A549 (cell line): Measurements from ENCODE around the gene PCYT1B.

Experiments used
- CTCF ChIP-seq: fragments of >200 bp; sonication (Bioruptor Twin); formaldehyde crosslinking; IDR thresholded peaks from 3 replicates; pipeline ENCODE4 v1.5.1; 2016
- EP300 ChIP-seq, 2 experiments: fragments of >200 bp; sonication (Bioruptor Twin); formaldehyde crosslinking; IDR thresholded peaks; 2 replicates in 1 of 2; 3 replicates in 1 of 2; pipeline ENCODE4 v1.6.1; 2016 to 2017
- ESRRA ChIP-seq: fragments of 150-350 bp; IDR thresholded peaks from 2 replicates; pipeline ENCODE4 v1.6.1; 2014; ENCODE audit warnings: mild to moderate bottlenecking, low read length, borderline replicate concordance
- HDAC2 ChIP-seq: fragments of 200-600 bp; sonication (generic); IDR thresholded peaks from 2 replicates; pipeline ENCODE4 v1.6.1; 2016
- RAD21 ChIP-seq, 2 experiments: fragments of >200 bp in 1 of 2; sonication (Bioruptor Twin) in 1 of 2; formaldehyde crosslinking in 1 of 2; IDR thresholded peaks in 1 of 2; conservative IDR thresholded peaks in 1 of 2; 2 replicates in 1 of 2; 3 replicates in 1 of 2; pipeline ENCODE4 v1.6.1; 2012 to 2018; ENCODE audit warnings: inconsistent platforms in 1 of 2
- ZFP36 ChIP-seq: fragments of 450-650 bp; IDR thresholded peaks from 2 replicates; pipeline ENCODE4 v1.6.1; 2014; ENCODE audit warnings: borderline replicate concordance; ENCODE audit not compliant: partially characterized antibody

- TF ChIP-seq HDAC2: no peak
- peak; percentile 19; the same call in 1 of the 3 replicates for TF ChIP-seq CTCF
- no peak for TF ChIP-seq EP300 (IDR thresholded peaks at IDR 0.05)
- TF ChIP-seq ESRRA: no peak
- peak; percentile 27 to 49; a peak in 2 of 5 replicates for TF ChIP-seq RAD21 (conservative IDR thresholded peaks at IDR 0.05 in 1 of 2, IDR thresholded peaks at IDR 0.05 in 1 of 2)
- no peak for TF ChIP-seq ZFP36
Observed at GRCh38 chrX:24561121-24561520, 86.0 kb downstream of the PCYT1B start.
